GM06990 (cell line): ENCODE data around the gene GSX2.
"Not testable (repeated sequence)": the region's sequence is repeated elsewhere in the genome, so short reads cannot be mapped to it uniquely, and the experiment has no call there.

Experiments
- DNase-seq: peaks from one replicate; pipeline ENCODE4 v3.0.0-alpha.2; 2011; ENCODE audit not compliant: insufficient read length; ENCODE audit errors: extremely low read depth
- H3K27me3 ChIP-seq: replicated peaks from 2 replicates; pipeline ENCODE4 v1.6.0; 2011; ENCODE audit warnings: low read length; ENCODE audit not compliant: control insufficient read depth, insufficient read depth
- H3K36me3 ChIP-seq: 2 replicates; pipeline ENCODE4 v1.5.1; 2011; ENCODE audit warnings: low read length; ENCODE audit not compliant: control insufficient read depth, insufficient read depth
- H3K4me3 ChIP-seq: replicated peaks from 2 replicates; pipeline ENCODE4 v1.5.1; 2011; ENCODE audit warnings: low read depth, mild to moderate bottlenecking, control low read depth, low read length
- CTCF ChIP-seq: IDR thresholded peaks from 2 replicates; pipeline ENCODE4 v1.5.1; 2011; ENCODE audit warnings: low read length, control low read depth, mild to moderate bottlenecking, inconsistent platforms; ENCODE audit not compliant: insufficient read depth, poor library complexity, severe bottlenecking

Gene GSX2

GRCh38 chr4:54110019-54110416, 10.1 kb downstream of the GSX2 start:
- Histone ChIP-seq H3K27me3 (peaks cover 1% of the 10 kb centered on the region; the same call in 1 of the 2 replicates), H3K36me3 (no peaks in the 10 kb centered on the region), H3K4me3 (no peak overlapping the region)
- DNase-seq, result no peak
- TF ChIP-seq CTCF, result no peak

- H3K4me3 ChIP-seq, H3K36me3 ChIP-seq, DNase-seq, H3K27me3 ChIP-seq: not testable (repeated sequence)
Measured at GRCh38 chr4:54113206-54113605, 13.2 kb downstream of the GSX2 start.

- H3K36me3 ChIP-seq, result not testable (repeated sequence)
Measured at GRCh38 chr4:54116246-54116645, 16.3 kb downstream of the GSX2 start.

GRCh38 chr4:54118850-54119589, 19.1 kb downstream of the GSX2 start:
- Histone ChIP-seq H3K27me3 (no peaks in the 10 kb centered on the region), H3K4me3 (no peak overlapping the region), H3K36me3 (no peaks in the 10 kb centered on the region)
- TF ChIP-seq CTCF, result no peak
- no peak for DNase-seq

More at GRCh38 chr4:54116246-54116645, 16.3 kb downstream of the GSX2 start:
- not testable (repeated sequence) for H3K27me3 ChIP-seq, DNase-seq, H3K4me3 ChIP-seq

GRCh38 chr4:54120518-54120917, 20.6 kb downstream of the GSX2 start:
- Histone ChIP-seq H3K36me3 (no peaks in the 10 kb centered on the region), H3K27me3 (no peaks in the 10 kb centered on the region), H3K4me3 (no peak overlapping the region)
- TF ChIP-seq CTCF, result no peak
- DNase-seq, result no peak

GRCh38 chr4:54127660-54128059, 27.7 kb downstream of the GSX2 start:
- DNase-seq, result no peak
- Histone ChIP-seq H3K36me3 (no peaks in the 10 kb centered on the region), H3K4me3 (no peak overlapping the region), H3K27me3 (no peaks in the 10 kb centered on the region)
- TF ChIP-seq CTCF, result no peak

- not testable (repeated sequence) for H3K27me3 ChIP-seq, H3K36me3 ChIP-seq, DNase-seq, H3K4me3 ChIP-seq
Measured at GRCh38 chr4:54128694-54129093, 28.7 kb downstream of the GSX2 start.
